HS-5 (cell line): Measurements from ENCODE around the gene GRK2.
"Not testable (repeated sequence)": the region's sequence is repeated elsewhere in the genome, so short reads cannot be mapped to it uniquely, and the experiment has no call there.

ENCODE experiments used
- DNase-seq: peaks from one replicate; pipeline ENCODE4 v3.0.0-alpha.2; 2012; ENCODE audit warnings: low read depth

GRK2 gene

GRCh38 chr11:67254798-67255197 lies 11.5 kb upstream of the GRK2 start:
- no peak for DNase-seq

GRCh38 chr11:67255353-67255752 lies 10.9 kb upstream of the GRK2 start:
- no peak for DNase-seq

GRCh38 chr11:67255864-67256263 lies 10.4 kb upstream of the GRK2 start:
- DNase-seq: no peak

- DNase-seq: no peak
Observed at GRCh38 chr11:67256477-67257135, 9.7 kb upstream of the GRK2 start.

- no peak for DNase-seq
Observed at GRCh38 chr11:67260406-67260805, 5.9 kb upstream of the GRK2 start.

- DNase-seq: not testable (repeated sequence)
Observed at GRCh38 chr11:67260885-67261639, 5.2 kb upstream of the GRK2 start.

- DNase-seq: no peak
Observed at GRCh38 chr11:67261640-67261945, 4.7 kb upstream of the GRK2 start.

GRCh38 chr11:67261946-67262681 lies 4.2 kb upstream of the GRK2 start:
- no peak for DNase-seq

- DNase-seq: peak; percentile 56
Observed at GRCh38 chr11:67262731-67263675, 3.3 kb upstream of the GRK2 start.

- DNase-seq: no peak
Observed at GRCh38 chr11:67264260-67264659, 2.0 kb upstream of the GRK2 start.

GRCh38 chr11:67264877-67265632 lies 1.2 kb upstream of the GRK2 start:
- DNase-seq: no peak

GRCh38 chr11:67265633-67266448 lies 432 bp upstream of the GRK2 start:
- no peak for DNase-seq

GRCh38 chr11:67267188-67268080 lies 1.2 kb downstream of the GRK2 start:
- DNase-seq: no peak

GRCh38 chr11:67268081-67268961 lies 2.0 kb downstream of the GRK2 start:
- no peak for DNase-seq

- no peak for DNase-seq
Observed at GRCh38 chr11:67268962-67269268, 2.6 kb downstream of the GRK2 start.

- DNase-seq: no peak
Observed at GRCh38 chr11:67269401-67270255, 3.4 kb downstream of the GRK2 start.
